Ishikawa (cell line): Measurements from ENCODE around the gene KCNK17.

Source experiments
- CEBPB ChIP-seq: IDR thresholded peaks from 2 replicates; pipeline ENCODE4 v1.6.1; 2012
- CREB1 ChIP-seq: IDR thresholded peaks from 2 replicates; pipeline ENCODE4 v1.6.1; 2012; ENCODE audit warnings: low read depth
- EGR1 ChIP-seq: IDR thresholded peaks from 2 replicates; pipeline ENCODE4 v1.6.1; 2012
- EP300 ChIP-seq: IDR thresholded peaks from 2 replicates; pipeline ENCODE4 v1.6.1; 2012; ENCODE audit warnings: borderline replicate concordance
- MAX ChIP-seq: IDR thresholded peaks from 2 replicates; pipeline ENCODE4 v1.6.1; 2012
- RAD21 ChIP-seq: IDR thresholded peaks from 2 replicates; pipeline ENCODE4 v1.6.1; 2012; ENCODE audit warnings: low read depth
- REST ChIP-seq: IDR thresholded peaks from 2 replicates; pipeline ENCODE4 v1.6.1; 2012; ENCODE audit warnings: low read depth, mild to moderate bottlenecking
- TCF12 ChIP-seq: IDR thresholded peaks from 2 replicates; pipeline ENCODE4 v1.6.1; 2012; ENCODE audit warnings: low read depth
- YY1 ChIP-seq: IDR thresholded peaks from 2 replicates; pipeline ENCODE4 v1.6.1; 2012; ENCODE audit warnings: low read depth
- ZBTB7A ChIP-seq: IDR thresholded peaks from 2 replicates; pipeline ENCODE4 v1.6.1; 2012; ENCODE audit warnings: low read depth

- TF ChIP-seq YY1 (no peak), RAD21 (no peak), CREB1 (no peak), MAX (no peak), CEBPB (no peak), REST (no peak), EGR1 (no peak), TCF12 (no peak), EP300 (no peak), ZBTB7A (no peak)
Observed at GRCh38 chr6:39339096-39339867, 25.1 kb upstream of the KCNK17 start.
